OCI-LY3 (cell line): Measurements from ENCODE around the gene C10orf53.

Experiments
- EZH2phosphoT487 ChIP-seq: fragments of 200-600 bp; shearing (Covaris generic); IDR thresholded peaks from 2 replicates; pipeline ENCODE4 v1.6.1; 2018; ENCODE audit warnings: antibody characterized with exemption, mixed run types, low read depth
- TF ChIP-seq, protein P1 (sequence below): fragments of 200-600, 300-600 bp; sonication (generic); IDR thresholded peaks from 2 replicates; pipeline ENCODE4 v1.5.1; 2014; ENCODE audit warnings: antibody characterized with exemption, low read length, low read depth

- TF ChIP-seq, protein P1, sequence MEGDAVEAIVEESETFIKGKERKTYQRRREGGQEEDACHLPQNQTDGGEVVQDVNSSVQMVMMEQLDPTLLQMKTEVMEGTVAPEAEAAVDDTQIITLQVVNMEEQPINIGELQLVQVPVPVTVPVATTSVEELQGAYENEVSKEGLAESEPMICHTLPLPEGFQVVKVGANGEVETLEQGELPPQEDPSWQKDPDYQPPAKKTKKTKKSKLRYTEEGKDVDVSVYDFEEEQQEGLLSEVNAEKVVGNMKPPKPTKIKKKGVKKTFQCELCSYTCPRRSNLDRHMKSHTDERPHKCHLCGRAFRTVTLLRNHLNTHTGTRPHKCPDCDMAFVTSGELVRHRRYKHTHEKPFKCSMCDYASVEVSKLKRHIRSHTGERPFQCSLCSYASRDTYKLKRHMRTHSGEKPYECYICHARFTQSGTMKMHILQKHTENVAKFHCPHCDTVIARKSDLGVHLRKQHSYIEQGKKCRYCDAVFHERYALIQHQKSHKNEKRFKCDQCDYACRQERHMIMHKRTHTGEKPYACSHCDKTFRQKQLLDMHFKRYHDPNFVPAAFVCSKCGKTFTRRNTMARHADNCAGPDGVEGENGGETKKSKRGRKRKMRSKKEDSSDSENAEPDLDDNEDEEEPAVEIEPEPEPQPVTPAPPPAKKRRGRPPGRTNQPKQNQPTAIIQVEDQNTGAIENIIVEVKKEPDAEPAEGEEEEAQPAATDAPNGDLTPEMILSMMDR, result no peak
- no peak for TF ChIP-seq EZH2phosphoT487
Observed at GRCh38 chr10:49743464-49744075, 64.1 kb downstream of the C10orf53 start.
